WTC11 (cell line): ENCODE measurements around the gene RPTOR.

Experiments used
- CTCF ChIP-seq: fragments of 200-600 bp; IDR thresholded peaks from 2 replicates; pipeline ENCODE4 v1.8.0; 2022; ENCODE audit warnings: antibody characterized with exemption
- OVOL2 ChIP-seq: fragments of 250-450 bp; sonication (Bioruptor Pico); IDR thresholded peaks from 2 replicates; pipeline ENCODE4 v1.9.0; 2021; ENCODE audit warnings: mild to moderate bottlenecking, borderline replicate concordance
- SP1 ChIP-seq: sonication (generic); formaldehyde crosslinking; conservative IDR thresholded peaks from 2 replicates; pipeline ENCODE4 v1.8.1; 2022; ENCODE audit warnings: missing genetic modification reagents
- ZNF121 ChIP-seq: sonication (generic); formaldehyde crosslinking; IDR thresholded peaks from 2 replicates; pipeline ENCODE4 v1.8.0; 2023; ENCODE audit warnings: missing genetic modification reagents

GRCh38 chr17:80854220-80854619 lies 309.6 kb downstream of the RPTOR start:
- TF ChIP-seq CTCF: no peak
- TF ChIP-seq SP1 (CRISPR knock-in tag): no peak
- no peak for TF ChIP-seq ZNF121 (CRISPR knock-in tag)
- no peak for TF ChIP-seq OVOL2 (CRISPR knock-in tag)
